Upper lobe of left lung (tissue), 4 donors: ENCODE data around the gene FXR2.

Source experiments
- CTCF ChIP-seq, 6 experiments: fragments of 450-650 bp in 4 of 6; fragments of 200-600 bp in 2 of 6; sonication (generic) in 2 of 6; IDR thresholded peaks; one replicate each; pipeline ENCODE4 v1.5.1; 2016 to 2019; ENCODE audit warnings: antibody characterized with exemption in 6 of 6
- POLR2A ChIP-seq, 4 donors: fragments of 450-650 bp; IDR thresholded peaks; one replicate each; pipeline ENCODE4 v1.5.1; 2016 to 2017; ENCODE audit warnings: antibody characterized with exemption in 4 of 4, mild to moderate bottlenecking in 2 of 4

DNA sequence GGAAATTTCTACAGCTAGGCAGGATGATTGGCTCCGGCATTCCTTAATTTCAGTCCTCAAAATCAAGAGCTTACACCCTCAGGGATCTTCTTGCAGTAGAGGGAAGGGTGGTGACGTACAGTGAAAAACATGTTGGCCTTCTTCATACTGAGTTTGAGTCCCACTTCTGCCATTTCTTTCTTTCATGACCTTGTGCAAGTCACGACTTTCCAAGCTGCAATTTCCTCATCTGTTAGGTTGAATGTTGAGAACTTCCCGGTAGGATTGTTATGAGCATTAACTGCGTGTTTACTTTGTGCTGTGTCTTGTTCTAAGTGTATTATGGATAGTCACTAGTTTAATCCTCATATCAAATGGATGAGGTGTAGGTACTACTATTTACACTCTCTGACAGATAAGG is 45.1 kb downstream of the FXR2 start:
- TF ChIP-seq POLR2A (IDR thresholded peaks at IDR 0.05) (no peak), CTCF (IDR thresholded peaks at IDR 0.05) (no peak)
